ENCODE results near the gene TMEM80.

GRCh38 chr11:714436-714835 is 18.8 kb downstream of the TMEM80 start:
- TF ChIP-seq, protein P1, sequence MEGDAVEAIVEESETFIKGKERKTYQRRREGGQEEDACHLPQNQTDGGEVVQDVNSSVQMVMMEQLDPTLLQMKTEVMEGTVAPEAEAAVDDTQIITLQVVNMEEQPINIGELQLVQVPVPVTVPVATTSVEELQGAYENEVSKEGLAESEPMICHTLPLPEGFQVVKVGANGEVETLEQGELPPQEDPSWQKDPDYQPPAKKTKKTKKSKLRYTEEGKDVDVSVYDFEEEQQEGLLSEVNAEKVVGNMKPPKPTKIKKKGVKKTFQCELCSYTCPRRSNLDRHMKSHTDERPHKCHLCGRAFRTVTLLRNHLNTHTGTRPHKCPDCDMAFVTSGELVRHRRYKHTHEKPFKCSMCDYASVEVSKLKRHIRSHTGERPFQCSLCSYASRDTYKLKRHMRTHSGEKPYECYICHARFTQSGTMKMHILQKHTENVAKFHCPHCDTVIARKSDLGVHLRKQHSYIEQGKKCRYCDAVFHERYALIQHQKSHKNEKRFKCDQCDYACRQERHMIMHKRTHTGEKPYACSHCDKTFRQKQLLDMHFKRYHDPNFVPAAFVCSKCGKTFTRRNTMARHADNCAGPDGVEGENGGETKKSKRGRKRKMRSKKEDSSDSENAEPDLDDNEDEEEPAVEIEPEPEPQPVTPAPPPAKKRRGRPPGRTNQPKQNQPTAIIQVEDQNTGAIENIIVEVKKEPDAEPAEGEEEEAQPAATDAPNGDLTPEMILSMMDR (IDR thresholded peaks at IDR 0.05), result no peak
- TF ChIP-seq POLR2A (IDR thresholded peaks at IDR 0.05), result no peak
